HCT116 (cell line): ENCODE results near the gene TBC1D16. TPM values are rescaled to one million over a fixed set of nuclear protein-coding genes. Genes with fewer than 3 reads are reported as not detected.

Experiments
- ATAC-seq: fragments of 200-7000 bp; cut with Tn5 transposase; 2 replicates; pipeline ENCODE4 v1.9.1; 2020; ENCODE audit warnings: mild to moderate bottlenecking, moderate library complexity
- BruUV-seq: library from RNA; stranded (reverse); fragments of 400-500 nt; replicated peaks from 2 replicates; lab custom pipeline; 2021; lab: Mats Ljungman, UMichigan
- CTCF ChIA-PET: fragments of 300-600 bp; sonication (Branson Sonifier 250); formaldehyde crosslinking; loops from one replicate; lab custom pipeline; 2021; ENCODE audit warnings: antibody characterized with exemption; lab: Charles Lee
- POLR2A ChIA-PET: fragments of 300-600, 350-600 bp; sonication (Branson Sonifier 250); formaldehyde crosslinking; loops from one replicate; lab custom pipeline; 2021; ENCODE audit warnings: antibody characterized with exemption; lab: Charles Lee
- RAD21 ChIA-PET, 2 experiments: fragments of 300-600 bp; sonication (Branson Sonifier 250); formaldehyde crosslinking; loops; one replicate each; lab custom pipeline; 2023; ENCODE audit warnings: low total read pairs in 2 of 2; ENCODE audit not compliant: uncharacterized antibody in 2 of 2, unreplicated experiment in 2 of 2, low non-redundant PET in 1 of 2; lab: Charles Lee
- DNase-seq: peaks from one replicate; pipeline ENCODE4 v3.0.0-alpha.2; 2010; ENCODE audit warnings: low read depth, low spot score
- H2AFZ ChIP-seq: fragments of 200-600 bp; shearing (Covaris generic), sonication (generic); 2 replicates; pipeline ENCODE4 v1.6.1; 2017; ENCODE audit warnings: low read depth, mixed run types, mixed read lengths, antibody characterized with exemption, low read length; ENCODE audit not compliant: poor library complexity, severe bottlenecking
- H3K27ac ChIP-seq: 2 replicates; pipeline ENCODE4 v1.5.1; 2012; ENCODE audit warnings: low read depth, low read length
- H3K27me3 ChIP-seq: fragments of 200-600 bp; sonication (generic); 2 replicates; pipeline ENCODE4 v1.6.1; 2016; ENCODE audit warnings: mixed run types, low read length, mixed read lengths; ENCODE audit not compliant: insufficient read depth
- H3K36me3 ChIP-seq, 2 experiments: fragments of 200-500 bp in 1 of 2; fragments of 200-600 bp in 1 of 2; sonication (Bioruptor generic) in 1 of 2; sonication (generic) in 1 of 2; 2 replicates each; pipeline versions ENCODE4 v1.5.1 to v1.6.1; 2014 to 2016; ENCODE audit warnings: low read length in 2 of 2, inconsistent platforms in 1 of 2, mixed read lengths in 1 of 2, mixed run types in 1 of 2; ENCODE audit not compliant: insufficient read depth in 2 of 2, control insufficient read depth in 1 of 2
- H3K4me1 ChIP-seq, 2 experiments: fragments of 200-600 bp in 1 of 2; sonication (generic) in 1 of 2; 2 replicates each; pipeline versions ENCODE4 v1.5.1 to v1.6.1; 2012 to 2017; ENCODE audit warnings: low read length in 2 of 2, inconsistent platforms in 1 of 2, mild to moderate bottlenecking in 1 of 2, mixed read lengths in 1 of 2, mixed run types in 1 of 2, moderate library complexity in 1 of 2; ENCODE audit not compliant: insufficient read depth in 2 of 2, control insufficient read depth in 1 of 2
- H3K4me2 ChIP-seq: fragments of 200-600 bp; sonication (generic); 2 replicates; pipeline ENCODE4 v1.6.1; 2017; ENCODE audit warnings: mixed run types, low read length, mixed read lengths
- H3K4me3 ChIP-seq, 2 experiments: fragments of 200-600 bp in 1 of 2; sonication (generic) in 1 of 2; replicated peaks in 1 of 2; 2 replicates each; pipeline ENCODE4 v1.5.1; 2011 to 2016; ENCODE audit warnings: low read length in 2 of 2, control low read depth in 1 of 2, low read depth in 1 of 2, mild to moderate bottlenecking in 1 of 2, mixed read lengths in 1 of 2, mixed run types in 1 of 2
- H3K79me2 ChIP-seq: fragments of 200-600 bp; sonication (generic); 2 replicates; pipeline ENCODE4 v1.6.1; 2017; ENCODE audit warnings: mild to moderate bottlenecking, mixed run types, low read length, moderate library complexity, mixed read lengths; ENCODE audit not compliant: insufficient read depth
- H3K9ac ChIP-seq: fragments of 200-600 bp; sonication (generic); 2 replicates; pipeline ENCODE4 v1.6.1; 2016; ENCODE audit warnings: low read length, mixed read lengths
- H3K9me2 ChIP-seq: fragments of 200-600 bp; sonication (generic), shearing (Covaris generic); 2 replicates; pipeline ENCODE4 v1.6.1; 2017; ENCODE audit warnings: mixed run types, mild to moderate bottlenecking, moderate library complexity; ENCODE audit not compliant: insufficient read depth
- H3K9me3 ChIP-seq, 2 experiments: fragments of 200-500 bp in 1 of 2; fragments of 200-600 bp in 1 of 2; sonication (Bioruptor generic) in 1 of 2; sonication (generic) in 1 of 2; 2 replicates each; pipeline ENCODE4 v1.6.1; 2014 to 2017; ENCODE audit warnings: low read length in 2 of 2, mixed read lengths in 2 of 2, inconsistent platforms in 1 of 2, low read depth in 1 of 2, mild to moderate bottlenecking in 1 of 2, mixed run types in 1 of 2, moderate library complexity in 1 of 2; ENCODE audit not compliant: control insufficient read depth in 1 of 2, insufficient read depth in 1 of 2
- H4K20me1 ChIP-seq: fragments of 200-600 bp; sonication (generic), shearing (Covaris generic); 2 replicates; pipeline ENCODE4 v1.6.1; 2017; ENCODE audit warnings: mixed run types, mild to moderate bottlenecking, moderate library complexity; ENCODE audit not compliant: insufficient read depth
- CBX3 ChIP-seq: IDR thresholded peaks from 2 replicates; pipeline ENCODE4 v1.6.1; 2012; ENCODE audit warnings: low read depth
- EGR1 ChIP-seq: IDR thresholded peaks from 2 replicates; pipeline ENCODE4 v1.6.1; 2012; ENCODE audit warnings: low read depth
- ELF1 ChIP-seq: IDR thresholded peaks from 2 replicates; pipeline ENCODE4 v1.6.1; 2012; ENCODE audit warnings: low read depth, borderline replicate concordance
- EZH2 ChIP-seq: fragments of 200-600 bp; sonication (generic); IDR thresholded peaks from 2 replicates; pipeline ENCODE4 v1.6.1; 2017; ENCODE audit warnings: antibody characterized with exemption, mixed run types
- FOSL1 ChIP-seq: IDR thresholded peaks from 2 replicates; pipeline ENCODE4 v1.6.1; 2012; ENCODE audit warnings: low read depth
- JUND ChIP-seq: IDR thresholded peaks from 2 replicates; pipeline ENCODE4 v1.6.1; 2012
- POLR2A ChIP-seq: IDR thresholded peaks from 2 replicates; pipeline ENCODE4 v1.7.0; 2011; ENCODE audit warnings: borderline replicate concordance; ENCODE audit not compliant: insufficient read depth, insufficient read length; ENCODE audit errors: extremely low read depth
- RAD21 ChIP-seq: IDR thresholded peaks from 2 replicates; pipeline ENCODE4 v1.6.1; 2012; ENCODE audit warnings: low read depth, mild to moderate bottlenecking
- SIN3A ChIP-seq: IDR thresholded peaks from 2 replicates; pipeline ENCODE4 v1.6.1; 2012; ENCODE audit warnings: low read depth
- SP1 ChIP-seq: IDR thresholded peaks from 2 replicates; pipeline ENCODE4 v1.6.1; 2012; ENCODE audit warnings: low read depth
- SRF ChIP-seq: IDR thresholded peaks from 2 replicates; pipeline ENCODE4 v1.6.1; 2012; ENCODE audit warnings: low read depth
- TCF7L2 ChIP-seq: IDR thresholded peaks from 2 replicates; pipeline ENCODE4 v1.7.0; 2011; ENCODE audit warnings: borderline replicate concordance, inconsistent platforms; ENCODE audit not compliant: insufficient read depth, insufficient read length; ENCODE audit errors: extremely low read depth
- YY1 ChIP-seq: IDR thresholded peaks from 2 replicates; pipeline ENCODE4 v1.6.1; 2011; ENCODE audit warnings: low read length, low read depth, moderate library complexity, mild to moderate bottlenecking; ENCODE audit not compliant: insufficient replicate concordance; ENCODE audit errors: extremely low read depth
- ZNF274 ChIP-seq: fragments of 200-500 bp; sonication (Bioruptor generic); IDR thresholded peaks from 2 replicates; pipeline ENCODE4 v1.6.1; 2014; ENCODE audit warnings: mild to moderate bottlenecking, low read depth, low read length, inconsistent platforms
- intact Hi-C: fragments of 100-400 bp; cut with micrococcal nuclease; formaldehyde crosslinking; loops from 2 replicates; pipeline ENCODE4 v1.10.0; 2022
- total RNA-seq: library from RNA; stranded (reverse); gene quantifications from one replicate; pipeline ENCODE4 v1.2.1, GENCODE V29; 2021; ENCODE audit not compliant: unreplicated experiment
- TF ChIP-seq, protein P1 (sequence below): IDR thresholded peaks from 2 replicates; pipeline ENCODE4 v1.6.1; 2011; ENCODE audit warnings: mild to moderate bottlenecking, low read length, moderate library complexity; ENCODE audit not compliant: insufficient replicate concordance; ENCODE audit errors: extremely low read depth
- TF ChIP-seq, protein P2 (sequence below): IDR thresholded peaks from 2 replicates; pipeline ENCODE4 v1.6.1; 2012; ENCODE audit warnings: low read depth
- TF ChIP-seq, protein P3 (sequence below): IDR thresholded peaks from 2 replicates; pipeline ENCODE4 v1.6.1; 2012

The TBC1D16 gene
- total RNA-seq, 1 experiment from 2014 or later = 31.1 TPM

DNA sequence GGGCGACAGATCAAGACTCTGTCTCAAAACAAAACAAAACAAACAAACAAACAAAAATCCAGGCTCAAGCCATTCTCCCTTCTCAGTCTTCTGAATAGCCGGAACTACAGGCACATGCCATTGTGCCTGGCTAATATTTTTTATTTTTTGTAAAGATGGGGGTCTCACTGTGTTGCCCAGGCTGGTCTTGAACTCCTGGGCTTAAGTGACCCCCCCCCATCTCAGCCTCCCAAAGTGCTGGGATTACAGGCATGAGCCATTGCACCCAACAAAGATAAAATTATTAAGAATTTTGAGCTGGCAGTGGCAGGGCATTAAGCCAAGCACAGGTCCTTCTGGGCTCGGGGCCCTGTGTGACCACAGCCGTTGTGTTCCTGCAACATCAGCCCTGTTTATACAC lies 126.6 kb downstream of the TBC1D16 start:
- no peak overlapping the region for H3K4me3 ChIP-seq
- intact Hi-C loops = no loop called here
- no peaks in the 10 kb centered on the region for H4K20me1 ChIP-seq
- DNase-seq (no peak), ATAC-seq (no peak)
- BruUV-seq = no TSS peak
- no peak overlapping the region for H3K9ac ChIP-seq
- H3K4me2 ChIP-seq = no peak overlapping the region
- ChIA-PET POLR2A (no interaction called here), RAD21 (no interaction called here), CTCF (no interaction called here)
- H3K27me3 ChIP-seq = no peaks in the 10 kb centered on the region
- peaks cover 9 to 28% of the 10 kb centered on the region in 2 experiments for H3K4me1 ChIP-seq
- H3K27ac ChIP-seq = no peak overlapping the region
- H3K9me3 ChIP-seq = peaks cover 0 to 4% of the 10 kb centered on the region in 2 experiments; a peak in 1 of 4 replicates
- no peaks in the 10 kb centered on the region for H3K36me3 ChIP-seq
- H3K9me2 ChIP-seq = no peaks in the 10 kb centered on the region
- H3K79me2 ChIP-seq = no peaks in the 10 kb centered on the region
- no peak overlapping the region for H2AFZ ChIP-seq
- no peak for TF ChIP-seq EGR1
- no peak for TF ChIP-seq TCF7L2
- no peak for TF ChIP-seq SIN3A
- TF ChIP-seq EZH2 = no peak
- TF ChIP-seq YY1 = no peak
- TF ChIP-seq, protein P1, sequence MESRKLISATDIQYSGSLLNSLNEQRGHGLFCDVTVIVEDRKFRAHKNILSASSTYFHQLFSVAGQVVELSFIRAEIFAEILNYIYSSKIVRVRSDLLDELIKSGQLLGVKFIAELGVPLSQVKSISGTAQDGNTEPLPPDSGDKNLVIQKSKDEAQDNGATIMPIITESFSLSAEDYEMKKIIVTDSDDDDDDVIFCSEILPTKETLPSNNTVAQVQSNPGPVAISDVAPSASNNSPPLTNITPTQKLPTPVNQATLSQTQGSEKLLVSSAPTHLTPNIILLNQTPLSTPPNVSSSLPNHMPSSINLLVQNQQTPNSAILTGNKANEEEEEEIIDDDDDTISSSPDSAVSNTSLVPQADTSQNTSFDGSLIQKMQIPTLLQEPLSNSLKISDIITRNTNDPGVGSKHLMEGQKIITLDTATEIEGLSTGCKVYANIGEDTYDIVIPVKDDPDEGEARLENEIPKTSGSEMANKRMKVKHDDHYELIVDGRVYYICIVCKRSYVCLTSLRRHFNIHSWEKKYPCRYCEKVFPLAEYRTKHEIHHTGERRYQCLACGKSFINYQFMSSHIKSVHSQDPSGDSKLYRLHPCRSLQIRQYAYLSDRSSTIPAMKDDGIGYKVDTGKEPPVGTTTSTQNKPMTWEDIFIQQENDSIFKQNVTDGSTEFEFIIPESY = no peak
- TF ChIP-seq, protein P2, sequence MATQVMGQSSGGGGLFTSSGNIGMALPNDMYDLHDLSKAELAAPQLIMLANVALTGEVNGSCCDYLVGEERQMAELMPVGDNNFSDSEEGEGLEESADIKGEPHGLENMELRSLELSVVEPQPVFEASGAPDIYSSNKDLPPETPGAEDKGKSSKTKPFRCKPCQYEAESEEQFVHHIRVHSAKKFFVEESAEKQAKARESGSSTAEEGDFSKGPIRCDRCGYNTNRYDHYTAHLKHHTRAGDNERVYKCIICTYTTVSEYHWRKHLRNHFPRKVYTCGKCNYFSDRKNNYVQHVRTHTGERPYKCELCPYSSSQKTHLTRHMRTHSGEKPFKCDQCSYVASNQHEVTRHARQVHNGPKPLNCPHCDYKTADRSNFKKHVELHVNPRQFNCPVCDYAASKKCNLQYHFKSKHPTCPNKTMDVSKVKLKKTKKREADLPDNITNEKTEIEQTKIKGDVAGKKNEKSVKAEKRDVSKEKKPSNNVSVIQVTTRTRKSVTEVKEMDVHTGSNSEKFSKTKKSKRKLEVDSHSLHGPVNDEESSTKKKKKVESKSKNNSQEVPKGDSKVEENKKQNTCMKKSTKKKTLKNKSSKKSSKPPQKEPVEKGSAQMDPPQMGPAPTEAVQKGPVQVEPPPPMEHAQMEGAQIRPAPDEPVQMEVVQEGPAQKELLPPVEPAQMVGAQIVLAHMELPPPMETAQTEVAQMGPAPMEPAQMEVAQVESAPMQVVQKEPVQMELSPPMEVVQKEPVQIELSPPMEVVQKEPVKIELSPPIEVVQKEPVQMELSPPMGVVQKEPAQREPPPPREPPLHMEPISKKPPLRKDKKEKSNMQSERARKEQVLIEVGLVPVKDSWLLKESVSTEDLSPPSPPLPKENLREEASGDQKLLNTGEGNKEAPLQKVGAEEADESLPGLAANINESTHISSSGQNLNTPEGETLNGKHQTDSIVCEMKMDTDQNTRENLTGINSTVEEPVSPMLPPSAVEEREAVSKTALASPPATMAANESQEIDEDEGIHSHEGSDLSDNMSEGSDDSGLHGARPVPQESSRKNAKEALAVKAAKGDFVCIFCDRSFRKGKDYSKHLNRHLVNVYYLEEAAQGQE = no peak
- no peak for TF ChIP-seq RAD21
- TF ChIP-seq SRF = no peak
- TF ChIP-seq POLR2A = no peak
- no peak for TF ChIP-seq ELF1
- TF ChIP-seq FOSL1 = no peak
- TF ChIP-seq SP1 = no peak
- no peak for TF ChIP-seq CBX3
- TF ChIP-seq, protein P3, sequence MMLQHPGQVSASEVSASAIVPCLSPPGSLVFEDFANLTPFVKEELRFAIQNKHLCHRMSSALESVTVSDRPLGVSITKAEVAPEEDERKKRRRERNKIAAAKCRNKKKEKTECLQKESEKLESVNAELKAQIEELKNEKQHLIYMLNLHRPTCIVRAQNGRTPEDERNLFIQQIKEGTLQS = no peak
- TF ChIP-seq ZNF274 = no peak
- no peak for TF ChIP-seq JUND
